Spleen (tissue), 11 donors: ENCODE measurements around the gene RNF166. TPM values are rescaled to one million over a fixed set of nuclear protein-coding genes. Genes with fewer than 3 reads are reported as not detected.

Experiments
- DNase-seq: peaks from one replicate; pipeline ENCODE4 v3.0.0-alpha.2; 2020
- H3K27ac ChIP-seq, 8 donors: fragments of 200-600 bp; sonication (generic) in 7 of 8; 1 replicate in 4 of 8; 2 replicates in 4 of 8; pipeline versions ENCODE4 v1.5.0 to v1.8.0; 2016 to 2021; ENCODE audit warnings: inconsistent platforms in 4 of 8, mild to moderate bottlenecking in 4 of 8, moderate library complexity in 1 of 8
- H3K27me3 ChIP-seq, 7 donors: fragments of 200-600 bp; sonication (generic) in 6 of 7; replicated peaks in 1 of 7; 1 replicate in 4 of 7; 2 replicates in 3 of 7; pipeline versions ENCODE4 v1.5.0 to v1.8.0; 2016 to 2021; ENCODE audit warnings: inconsistent platforms in 3 of 7, mild to moderate bottlenecking in 1 of 7
- H3K36me3 ChIP-seq, 6 donors: fragments of 200-600 bp; sonication (generic) in 5 of 6; 1 replicate in 4 of 6; 2 replicates in 2 of 6; pipeline versions ENCODE4 v1.5.0 to v1.8.0; 2016 to 2021; ENCODE audit warnings: inconsistent platforms in 2 of 6
- H3K4me1 ChIP-seq, 6 donors: fragments of 200-600 bp; sonication (generic) in 5 of 6; 1 replicate in 3 of 6; 2 replicates in 3 of 6; pipeline versions ENCODE4 v1.5.0 to v1.8.0; 2016 to 2021; ENCODE audit warnings: inconsistent platforms in 3 of 6
- H3K4me3 ChIP-seq, 8 donors: fragments of 200-600 bp; sonication (generic) in 7 of 8; 1 replicate in 4 of 8; 2 replicates in 4 of 8; pipeline versions ENCODE4 v1.5.0 to v1.8.0; 2016 to 2021; ENCODE audit warnings: inconsistent platforms in 4 of 8, mild to moderate bottlenecking in 4 of 8, moderate library complexity in 2 of 8
- H3K9me3 ChIP-seq, 8 donors: fragments of 200-600 bp; sonication (generic) in 7 of 8; 1 replicate in 4 of 8; 2 replicates in 4 of 8; pipeline versions ENCODE4 v1.5.0 to v1.8.0; 2016 to 2021; ENCODE audit warnings: inconsistent platforms in 4 of 8
- POLR2A ChIP-seq, 3 donors: fragments of 450-650 bp; IDR thresholded peaks; one replicate each; pipeline ENCODE4 v1.5.1; 2017; ENCODE audit warnings: antibody characterized with exemption in 3 of 3, mild to moderate bottlenecking in 1 of 3
- POLR2AphosphoS5 ChIP-seq, 3 donors: sonication (generic); formaldehyde crosslinking; IDR thresholded peaks; one replicate each; pipeline ENCODE4 v1.5.1; 2017; ENCODE audit warnings: antibody characterized with exemption in 3 of 3
- WGBS, 5 donors: extraction: QIAGEN DNeasy Blood & Tissue Kit in 3 of 5; methylation state at CpG; one replicate each; pipeline versions ENCODE4 v1.1.5 to v1.1.7; 2013 to 2018; 5-methylcytosine and 5-hydroxymethylcytosine counted together
- intact Hi-C: fragments of 100-400 bp; cut with DNase I; formaldehyde crosslinking; loops from one replicate; pipeline ENCODE4 v1.15.0; 2023; ENCODE audit warnings: low total_unique reads
- polyA plus RNA-seq, 3 donors: library from polyadenylated mRNA; stranded (reverse); fragments of 200-250 nt; gene quantifications; one replicate each; pipeline ENCODE4 v1.2.1, GENCODE V29; 2013
- total RNA-seq, 7 donors: library from RNA; depleted of rRNA in 3 of 7; stranded (reverse); fragments of >200 nt in 3 of 7; fragmentation: NEBNext Ultra II Directional in 4 of 7; extraction: Animal tissue kit (Norgen Biotek cat#: 25700) in 4 of 7; gene quantifications; one replicate each; pipeline versions ENCODE4 v1.1.0 to v1.2.1, GENCODE V29; 2016 to 2021
- TF ChIP-seq, protein P1 (sequence below), 11 experiments: fragments of 200-600 bp in 7 of 11; fragments of 450-650 bp in 4 of 11; sonication (generic) in 4 of 11; IDR thresholded peaks in 8 of 11; conservative IDR thresholded peaks in 3 of 11; 1 replicate in 7 of 11; 2 replicates in 4 of 11; pipeline versions ENCODE4 v1.4.0 to v1.8.0; 2016 to 2021; ENCODE audit warnings: antibody characterized with exemption in 11 of 11, inconsistent platforms in 4 of 11, mild to moderate bottlenecking in 1 of 11
- donor health status: healthy with polysubstance abuse.
- donor health status: DM: no; HTN: no; CAD: no; lungs with moderate emphysema.
- donor health status: DM: no; HTN: no; CAD: no.
- donor health status: Bipolar disorder and iron deficiency.
- donor health status: healthy.
- donor health status: DM: no; HTN: no; CAD: no.
- donor health status: DM: yes; HTN: yes; CAD: no.

Gene RNF166
- total and polyA plus RNA-seq, 10 donors, result 55.7 to 135 (median 98.8) TPM

DNA sequence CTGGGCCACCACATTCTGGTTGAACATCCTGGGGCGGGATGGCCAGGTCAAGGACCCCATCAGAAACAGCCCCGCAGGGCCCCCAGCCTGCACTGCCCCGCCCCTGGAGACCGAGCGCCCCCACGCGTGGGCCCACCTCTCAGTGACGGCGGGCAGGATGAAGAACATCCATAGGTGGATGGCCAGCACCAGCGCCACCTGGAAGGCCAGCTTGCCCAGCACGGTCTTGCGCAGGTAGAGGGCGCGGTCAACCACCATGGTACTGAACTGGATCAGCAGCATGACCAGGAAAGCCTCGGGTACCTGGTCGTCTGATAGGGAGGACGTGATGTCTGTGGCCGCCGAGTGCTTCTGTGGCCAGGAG, 13.7 kb upstream of the RNF166 start:
- peaks cover 15 to 100% (median 98%) of the 10 kb centered on the region in 6 donors for H3K36me3 ChIP-seq
- H3K4me1 ChIP-seq, result no peaks in the 10 kb centered on the region
- no peak overlapping the region for H3K4me3 ChIP-seq
- H3K27ac ChIP-seq, result no peak overlapping the region
- DNase-seq, result no peak
- H3K9me3 ChIP-seq, result no peaks in the 10 kb centered on the region
- H3K27me3 ChIP-seq, result no peaks in the 10 kb centered on the region
- WGBS, 5 donors, result 88 to 95% (median 93%) methylated on average over 10 to 19 of the region's 19 CpGs
- TF ChIP-seq POLR2AphosphoS5 (IDR thresholded peaks at IDR 0.05) (peak in 1 of 3 donors; percentile 38), POLR2A (IDR thresholded peaks at IDR 0.05) (no peak)
- TF ChIP-seq, protein P1, sequence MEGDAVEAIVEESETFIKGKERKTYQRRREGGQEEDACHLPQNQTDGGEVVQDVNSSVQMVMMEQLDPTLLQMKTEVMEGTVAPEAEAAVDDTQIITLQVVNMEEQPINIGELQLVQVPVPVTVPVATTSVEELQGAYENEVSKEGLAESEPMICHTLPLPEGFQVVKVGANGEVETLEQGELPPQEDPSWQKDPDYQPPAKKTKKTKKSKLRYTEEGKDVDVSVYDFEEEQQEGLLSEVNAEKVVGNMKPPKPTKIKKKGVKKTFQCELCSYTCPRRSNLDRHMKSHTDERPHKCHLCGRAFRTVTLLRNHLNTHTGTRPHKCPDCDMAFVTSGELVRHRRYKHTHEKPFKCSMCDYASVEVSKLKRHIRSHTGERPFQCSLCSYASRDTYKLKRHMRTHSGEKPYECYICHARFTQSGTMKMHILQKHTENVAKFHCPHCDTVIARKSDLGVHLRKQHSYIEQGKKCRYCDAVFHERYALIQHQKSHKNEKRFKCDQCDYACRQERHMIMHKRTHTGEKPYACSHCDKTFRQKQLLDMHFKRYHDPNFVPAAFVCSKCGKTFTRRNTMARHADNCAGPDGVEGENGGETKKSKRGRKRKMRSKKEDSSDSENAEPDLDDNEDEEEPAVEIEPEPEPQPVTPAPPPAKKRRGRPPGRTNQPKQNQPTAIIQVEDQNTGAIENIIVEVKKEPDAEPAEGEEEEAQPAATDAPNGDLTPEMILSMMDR (IDR thresholded peaks at IDR 0.05 in 8 of 11, conservative IDR thresholded peaks at IDR 0.05 in 3 of 11), result no peak
- intact Hi-C loops, result no loop called here

DNA sequence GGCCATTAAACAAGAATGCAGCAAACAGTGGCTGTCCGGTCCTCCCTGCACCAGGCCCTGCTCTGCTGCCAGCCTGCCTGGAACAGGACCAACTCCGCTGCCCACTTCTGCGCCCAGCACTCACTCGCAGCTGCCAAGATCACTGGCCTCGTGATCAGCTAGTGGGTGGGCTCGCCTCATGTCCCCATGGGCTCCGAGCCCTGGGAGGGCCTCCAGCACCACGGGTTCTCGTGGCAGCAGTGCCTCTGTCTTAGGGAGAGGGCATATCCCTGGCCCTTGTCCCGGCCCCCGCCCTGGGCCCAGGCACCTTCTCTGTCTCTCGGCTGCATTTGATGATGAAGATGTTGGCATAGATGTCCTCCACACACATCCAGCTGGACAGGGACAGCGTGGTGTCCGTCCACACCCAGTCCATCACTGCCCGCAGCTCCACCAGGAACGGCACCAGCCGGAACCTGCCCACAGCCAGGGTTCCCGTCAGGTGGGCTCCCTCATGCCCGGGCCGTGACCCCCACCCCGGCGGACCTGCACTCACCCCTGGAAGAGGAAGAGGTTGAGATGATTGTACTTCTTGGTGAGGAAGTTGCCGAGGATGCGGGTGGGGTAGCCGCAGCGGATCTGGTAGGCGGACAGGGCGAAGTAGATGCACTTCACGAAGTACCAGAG, 13.2 kb upstream of the RNF166 start:
- 90 to 94% (median 93%) methylated on average over 23 to 29 of the region's 29 CpGs for WGBS, 5 donors
- Histone ChIP-seq H3K9me3 (no peaks in the 10 kb centered on the region), H3K4me3 (no peak overlapping the region), H3K27me3 (no peaks in the 10 kb centered on the region), H3K36me3 (peaks cover 12 to 100% (median 98%) of the 10 kb centered on the region in 6 donors), H3K4me1 (no peaks in the 10 kb centered on the region), H3K27ac (no peak overlapping the region)
- DNase-seq, result no peak
- TF ChIP-seq POLR2AphosphoS5 (IDR thresholded peaks at IDR 0.05) (no peak), POLR2A (IDR thresholded peaks at IDR 0.05) (no peak)
- TF ChIP-seq, protein P1 (IDR thresholded peaks at IDR 0.05 in 8 of 11, conservative IDR thresholded peaks at IDR 0.05 in 3 of 11), result no peak
- intact Hi-C loops, result no loop called here

DNA sequence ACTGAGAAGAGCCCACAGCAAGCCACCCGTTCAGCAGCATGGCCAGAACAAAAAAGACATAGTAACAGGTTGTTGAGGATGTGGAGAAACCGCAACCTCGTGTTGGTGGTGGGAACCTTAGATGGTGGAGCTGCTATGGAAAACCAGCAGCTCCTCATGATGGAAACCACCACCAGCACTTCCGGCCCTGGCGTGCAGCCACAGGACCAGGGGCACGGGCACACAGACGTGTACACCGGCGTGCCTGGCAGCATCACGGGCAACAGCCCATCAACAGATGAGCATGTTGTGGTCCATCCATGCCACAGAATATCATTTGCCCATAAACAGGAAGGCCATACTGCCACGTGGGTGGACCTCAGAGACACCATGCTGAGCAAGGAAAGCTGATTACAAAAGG, 12.0 kb upstream of the RNF166 start:
- DNase-seq, result no peak
- no peak overlapping the region for H3K4me3 ChIP-seq
- TF ChIP-seq, protein P1 (IDR thresholded peaks at IDR 0.05 in 8 of 11, conservative IDR thresholded peaks at IDR 0.05 in 3 of 11), result no peak
- peak in 2 of 3 donors; percentile 10 to 54 for TF ChIP-seq POLR2AphosphoS5 (IDR thresholded peaks at IDR 0.05)
- no peak overlapping the region for H3K27ac ChIP-seq
- no peaks in the 10 kb centered on the region for H3K9me3 ChIP-seq
- H3K4me1 ChIP-seq, result no peaks in the 10 kb centered on the region
- H3K27me3 ChIP-seq, result no peaks in the 10 kb centered on the region
- WGBS, 5 donors, result 80 to 92% (median 87%) methylated on average over 10 to 11 of the region's 11 CpGs
- intact Hi-C loops, result no loop called here
- H3K36me3 ChIP-seq, result peaks cover 12 to 100% (median 98%) of the 10 kb centered on the region in 6 donors

DNA sequence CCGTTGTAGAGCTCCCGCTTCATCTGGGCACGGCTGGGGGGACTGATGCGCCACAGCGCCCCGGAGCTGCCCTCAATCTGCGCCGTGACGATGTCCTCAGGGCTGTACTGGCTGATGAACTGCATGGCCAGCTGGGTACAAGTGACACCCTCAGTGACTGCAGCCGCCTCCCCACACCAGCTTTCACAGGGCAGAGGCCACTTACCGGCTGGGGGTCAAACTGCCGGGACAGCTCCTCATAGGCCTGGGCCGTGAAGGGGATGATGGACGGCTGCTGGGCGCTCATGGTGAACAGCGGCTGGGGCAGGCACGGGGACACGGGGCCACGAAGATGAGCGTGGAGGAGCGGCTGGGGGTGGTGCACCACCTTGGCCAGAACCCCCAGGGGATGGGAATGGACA, 10.4 kb upstream of the RNF166 start:
- Histone ChIP-seq H3K36me3 (peaks cover 3 to 90% (median 83%) of the 10 kb centered on the region in 6 donors), H3K4me3 (no peak overlapping the region), H3K9me3 (no peaks in the 10 kb centered on the region), H3K27ac (no peak overlapping the region), H3K4me1 (no peaks in the 10 kb centered on the region), H3K27me3 (no peaks in the 10 kb centered on the region)
- no peak for DNase-seq
- TF ChIP-seq POLR2A (IDR thresholded peaks at IDR 0.05), result no peak
- peak in 2 of 3 donors; percentile 21 to 45 for TF ChIP-seq POLR2AphosphoS5 (IDR thresholded peaks at IDR 0.05)
- intact Hi-C loops, result no loop called here
- 93 to 97% (median 96%) methylated on average over 19 to 21 of the region's 21 CpGs for WGBS, 5 donors
